GM12878 (cell line): ENCODE measurements around the gene ISOC2. TPM values are rescaled to one million over a fixed set of nuclear protein-coding genes. Genes with fewer than 3 reads are reported as not detected.

ENCODE experiments used
- ATAC-seq: fragments of 200-7000 bp; cut with Tn5 transposase; 3 replicates; pipeline ENCODE4 v1.9.1; 2020; ENCODE audit warnings: mild to moderate bottlenecking, moderate library complexity
- BruUV-seq: library from RNA; stranded (reverse); fragments of 400-500 nt; replicated peaks from 2 replicates; lab custom pipeline; 2021; lab: Mats Ljungman, UMichigan
- CTCF ChIA-PET: fragments of 300-600 bp; sonication (Branson Sonifier 250); formaldehyde crosslinking; extraction: SDS; loops from one replicate; lab custom pipeline; 2021; ENCODE audit warnings: inconsistent platforms; lab: Yijun Ruan, JAX
- POLR2A ChIA-PET: fragments of 350-600 bp; formaldehyde crosslinking; extraction: SDS; loops from one replicate; lab custom pipeline; 2021; ENCODE audit warnings: inconsistent platforms; lab: Charles Lee
- RAD21 ChIA-PET: fragments of 300-600 bp; sonication (Branson Sonifier 250); formaldehyde crosslinking; loops from one replicate; lab custom pipeline; 2023; ENCODE audit warnings: antibody characterized with exemption; ENCODE audit not compliant: unreplicated experiment; lab: Charles Lee
- SMC1A ChIA-PET: fragments of 300-600 bp; sonication (Branson Sonifier 250); formaldehyde crosslinking; loops from one replicate; lab custom pipeline; 2023; ENCODE audit not compliant: unreplicated experiment, uncharacterized antibody; lab: Charles Lee
- DNase-seq: peaks from one replicate; pipeline ENCODE4 v3.0.0-alpha.2; 2011; ENCODE audit warnings: low read depth, low spot score
- FAIRE-seq: peaks from 3 replicates; lab custom pipeline; 2011; peaks lifted over from hg19 to GRCh38; lab: Jason Lieb, UNC
- H2AFZ ChIP-seq: 2 replicates; pipeline ENCODE4 v1.6.0; 2011; ENCODE audit warnings: low read depth, low read length, control low read depth; ENCODE audit not compliant: control insufficient read depth
- H3K27ac ChIP-seq: 2 replicates; pipeline ENCODE4 v1.5.1; 2011; ENCODE audit warnings: control low read depth; ENCODE audit not compliant: control insufficient read depth, insufficient read depth
- H3K27me3 ChIP-seq, 2 experiments: replicated peaks in 1 of 2; 2 replicates each; pipeline versions ENCODE4 v1.6.0 to v1.6.1; 2011; ENCODE audit warnings: low read length in 1 of 2; ENCODE audit not compliant: control insufficient read depth in 2 of 2, insufficient read depth in 2 of 2
- H3K36me3 ChIP-seq, 2 experiments: 2 replicates each; pipeline ENCODE4 v1.5.1; 2011; ENCODE audit warnings: low read length in 1 of 2; ENCODE audit not compliant: control insufficient read depth in 2 of 2, insufficient read depth in 2 of 2
- H3K4me1 ChIP-seq: 2 replicates; pipeline ENCODE4 v1.6.1; 2011; ENCODE audit warnings: mild to moderate bottlenecking, low read length, moderate library complexity, mixed read lengths; ENCODE audit not compliant: control insufficient read depth, insufficient read depth
- H3K4me2 ChIP-seq: 2 replicates; pipeline ENCODE4 v1.6.0; 2011; ENCODE audit warnings: control low read depth; ENCODE audit not compliant: control insufficient read depth, insufficient read depth
- H3K4me3 ChIP-seq: fragments of 200-600 bp; sonication (generic); 2 replicates; pipeline ENCODE4 v1.5.1; 2016
- H3K79me2 ChIP-seq: 2 replicates; pipeline ENCODE4 v1.6.0; 2011; ENCODE audit warnings: low read length; ENCODE audit not compliant: control insufficient read depth, insufficient read depth
- H3K9ac ChIP-seq: 2 replicates; pipeline ENCODE4 v1.8.0; 2011; ENCODE audit warnings: low read length, control low read depth, mixed read lengths; ENCODE audit not compliant: control insufficient read depth, insufficient read depth
- H3K9me3 ChIP-seq: replicated peaks from 3 replicates; pipeline ENCODE4 v1.5.1; 2011; ENCODE audit warnings: mild to moderate bottlenecking, low read length; ENCODE audit not compliant: control insufficient read depth, insufficient read depth
- H4K20me1 ChIP-seq: 2 replicates; pipeline ENCODE4 v1.6.0; 2011; ENCODE audit not compliant: control insufficient read depth, insufficient read depth
- ASH2L ChIP-seq: fragments of 300-600, 200-600 bp; sonication (generic); IDR thresholded peaks from 2 replicates; pipeline ENCODE4 v1.6.1; 2017; ENCODE audit warnings: low read depth, mild to moderate bottlenecking, borderline replicate concordance
- SPI1 ChIP-seq: IDR thresholded peaks from 2 replicates; pipeline ENCODE4 v1.6.1; 2011; ENCODE audit warnings: low read depth, mild to moderate bottlenecking, low read length, moderate library complexity, borderline replicate concordance; ENCODE audit not compliant: insufficient read depth
- WGBS: methylation state at CpG from one replicate; pipeline ENCODE4 v1.1.6; 2016; ENCODE audit warnings: low lambda C conversion rate; ENCODE audit not compliant: insufficient replicate concordance, insufficient coverage; ENCODE audit errors: missing lambda C conversion rate; 5-methylcytosine and 5-hydroxymethylcytosine counted together
- in situ Hi-C: fragments of 300-500 bp; cut with MboI; formaldehyde crosslinking; loops from 9 replicates; pipeline ENCODE4 v1.14.3; 2018; ENCODE audit warnings: mixed read lengths
- intact Hi-C: fragments of 100-400 bp; cut with micrococcal nuclease; formaldehyde crosslinking; loops from one replicate; pipeline ENCODE4 v1.14.2; 2022; ENCODE audit not compliant: unreplicated experiment
- polyA plus RNA-seq, 11 experiments: library from polyadenylated mRNA; depleted of rRNA in 4 of 11; unstranded in 6 of 11; stranded (reverse) in 5 of 11; fragments of >200 nt; fragmentation: Nextera tagmentation in 4 of 11; fragmentation: Illumina TruSeq in 1 of 11; extraction: Ambion mirVana in 4 of 11; extraction: Trizol in 1 of 11; gene quantifications; 1 replicate in 1 of 11; 2 replicates in 10 of 11; pipeline versions ENCODE4 v1.2.1 to v1.2.3, GENCODE V29; 2011 to 2016; ENCODE audit warnings: inconsistent platforms in 2 of 11, missing spikeins in 2 of 11, low read depth in 1 of 11
- total RNA-seq, 4 experiments: library from RNA; depleted of rRNA in 3 of 4; stranded (reverse); fragments of >200 nt in 3 of 4; fragmentation: Illumina TruSeq in 1 of 4; extraction: Trizol in 1 of 4; gene quantifications; 2 replicates each; pipeline versions ENCODE4 v1.2.1 to v1.2.3, GENCODE V29; 2013 to 2021
- TF ChIP-seq, protein P1 (sequence below): fragments of 150-350 bp; IDR thresholded peaks from 2 replicates; pipeline ENCODE4 v1.6.1; 2016; ENCODE audit warnings: low read depth, low read length
- TF ChIP-seq, protein P2 (sequence below): fragments of 450-650 bp; formaldehyde crosslinking; IDR thresholded peaks from 2 replicates; pipeline ENCODE4 v1.4.0; 2022; ENCODE audit warnings: mild to moderate bottlenecking, moderate library complexity

Gene ISOC2
- total and polyA plus RNA-seq, 10 of the 15 experiments (the other 5 are each of a cell fraction or from before 2014, with no cell fraction given) = 0.72 to 238 (median 56.9) TPM

DNA sequence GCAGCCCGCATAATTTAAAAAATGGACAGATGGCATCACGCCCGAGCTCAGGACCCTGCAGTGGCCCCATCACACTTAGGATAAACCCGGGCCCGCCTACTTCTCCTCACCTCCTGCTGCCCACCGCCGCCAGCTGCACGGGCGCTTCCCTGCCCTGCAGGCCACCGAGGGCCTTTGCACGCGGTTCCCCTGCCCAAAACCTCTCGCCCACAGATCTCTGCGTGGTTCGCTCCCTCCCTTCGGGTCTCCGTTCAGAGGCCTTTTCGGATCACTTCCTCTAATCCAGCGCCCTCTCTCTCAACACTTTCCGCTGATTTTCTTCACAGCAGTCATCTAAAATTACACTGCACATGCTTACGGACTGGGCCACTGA is 20.1 kb downstream of the ISOC2 start:
- H3K27me3 ChIP-seq = peaks cover 0 to 1% of the 10 kb centered on the region in 2 experiments; a peak in 2 of 4 replicates
- no peak overlapping the region for H3K4me3 ChIP-seq
- POLR2A ChIA-PET = no interaction called here
- 2% methylated on average over 21 of the region's 21 CpGs for WGBS
- H2AFZ ChIP-seq = no peak overlapping the region
- no peak for TF ChIP-seq ASH2L
- TF ChIP-seq, protein P1, sequence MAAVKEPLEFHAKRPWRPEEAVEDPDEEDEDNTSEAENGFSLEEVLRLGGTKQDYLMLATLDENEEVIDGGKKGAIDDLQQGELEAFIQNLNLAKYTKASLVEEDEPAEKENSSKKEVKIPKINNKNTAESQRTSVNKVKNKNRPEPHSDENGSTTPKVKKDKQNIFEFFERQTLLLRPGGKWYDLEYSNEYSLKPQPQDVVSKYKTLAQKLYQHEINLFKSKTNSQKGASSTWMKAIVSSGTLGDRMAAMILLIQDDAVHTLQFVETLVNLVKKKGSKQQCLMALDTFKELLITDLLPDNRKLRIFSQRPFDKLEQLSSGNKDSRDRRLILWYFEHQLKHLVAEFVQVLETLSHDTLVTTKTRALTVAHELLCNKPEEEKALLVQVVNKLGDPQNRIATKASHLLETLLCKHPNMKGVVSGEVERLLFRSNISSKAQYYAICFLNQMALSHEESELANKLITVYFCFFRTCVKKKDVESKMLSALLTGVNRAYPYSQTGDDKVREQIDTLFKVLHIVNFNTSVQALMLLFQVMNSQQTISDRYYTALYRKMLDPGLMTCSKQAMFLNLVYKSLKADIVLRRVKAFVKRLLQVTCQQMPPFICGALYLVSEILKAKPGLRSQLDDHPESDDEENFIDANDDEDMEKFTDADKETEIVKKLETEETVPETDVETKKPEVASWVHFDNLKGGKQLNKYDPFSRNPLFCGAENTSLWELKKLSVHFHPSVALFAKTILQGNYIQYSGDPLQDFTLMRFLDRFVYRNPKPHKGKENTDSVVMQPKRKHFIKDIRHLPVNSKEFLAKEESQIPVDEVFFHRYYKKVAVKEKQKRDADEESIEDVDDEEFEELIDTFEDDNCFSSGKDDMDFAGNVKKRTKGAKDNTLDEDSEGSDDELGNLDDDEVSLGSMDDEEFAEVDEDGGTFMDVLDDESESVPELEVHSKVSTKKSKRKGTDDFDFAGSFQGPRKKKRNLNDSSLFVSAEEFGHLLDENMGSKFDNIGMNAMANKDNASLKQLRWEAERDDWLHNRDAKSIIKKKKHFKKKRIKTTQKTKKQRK = no peak
- TF ChIP-seq, protein P2, sequence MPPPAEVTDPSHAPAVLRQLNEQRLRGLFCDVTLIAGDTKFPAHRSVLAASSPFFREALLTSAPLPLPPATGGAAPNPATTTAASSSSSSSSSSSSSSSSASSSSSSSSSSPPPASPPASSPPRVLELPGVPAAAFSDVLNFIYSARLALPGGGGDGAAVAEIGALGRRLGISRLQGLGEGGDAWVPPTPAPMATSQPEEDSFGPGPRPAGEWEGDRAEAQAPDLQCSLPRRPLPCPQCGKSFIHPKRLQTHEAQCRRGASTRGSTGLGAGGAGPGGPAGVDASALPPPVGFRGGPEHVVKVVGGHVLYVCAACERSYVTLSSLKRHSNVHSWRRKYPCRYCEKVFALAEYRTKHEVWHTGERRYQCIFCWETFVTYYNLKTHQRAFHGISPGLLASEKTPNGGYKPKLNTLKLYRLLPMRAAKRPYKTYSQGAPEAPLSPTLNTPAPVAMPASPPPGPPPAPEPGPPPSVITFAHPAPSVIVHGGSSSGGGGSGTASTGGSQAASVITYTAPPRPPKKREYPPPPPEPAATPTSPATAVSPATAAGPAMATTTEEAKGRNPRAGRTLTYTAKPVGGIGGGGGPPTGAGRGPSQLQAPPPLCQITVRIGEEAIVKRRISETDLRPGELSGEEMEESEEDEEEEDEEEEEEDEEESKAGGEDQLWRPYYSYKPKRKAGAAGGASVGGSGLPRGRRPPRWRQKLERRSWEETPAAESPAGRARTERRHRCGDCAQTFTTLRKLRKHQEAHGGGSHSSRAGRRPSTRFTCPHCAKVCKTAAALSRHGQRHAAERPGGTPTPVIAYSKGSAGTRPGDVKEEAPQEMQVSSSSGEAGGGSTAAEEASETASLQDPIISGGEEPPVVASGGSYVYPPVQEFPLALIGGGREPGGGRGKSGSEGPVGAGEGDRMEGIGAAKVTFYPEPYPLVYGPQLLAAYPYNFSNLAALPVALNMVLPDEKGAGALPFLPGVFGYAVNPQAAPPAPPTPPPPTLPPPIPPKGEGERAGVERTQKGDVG (CRISPR knock-in tag) = no peak
- peak; percentile 60; the same call in 1 of the 2 replicates for TF ChIP-seq SPI1
- TF ChIP-seq, all 136 proteins: peak for 1
- peak; percentile 37 for ATAC-seq
- Histone ChIP-seq H3K27ac (no peak overlapping the region), H3K79me2 (no peaks in the 10 kb centered on the region), H3K9me3 (no peaks in the 10 kb centered on the region), H3K9ac (no peak overlapping the region), H3K36me3 (no peaks in the 10 kb centered on the region), H3K4me2 (no peak overlapping the region), H3K4me1 (no peaks in the 10 kb centered on the region), H4K20me1 (no peaks in the 10 kb centered on the region)
- intact Hi-C loops = no loop called here
- no peak for FAIRE-seq
- in situ Hi-C loops = no loop called here
- DNase-seq = no peak
- SMC1A ChIA-PET = no interaction called here
- no TSS peak for BruUV-seq
- CTCF ChIA-PET = no interaction called here
- RAD21 ChIA-PET = no interaction called here
